Fibroblast of skin of left quadriceps (primary cell): ENCODE measurements around the gene FOXG1.

Source experiments
- DNase-seq, 2 experiments: peaks; one replicate each; pipeline ENCODE4 v3.0.0-alpha.2; 2013; ENCODE audit warnings: low read depth in 2 of 2

Gene FOXG1

DNA sequence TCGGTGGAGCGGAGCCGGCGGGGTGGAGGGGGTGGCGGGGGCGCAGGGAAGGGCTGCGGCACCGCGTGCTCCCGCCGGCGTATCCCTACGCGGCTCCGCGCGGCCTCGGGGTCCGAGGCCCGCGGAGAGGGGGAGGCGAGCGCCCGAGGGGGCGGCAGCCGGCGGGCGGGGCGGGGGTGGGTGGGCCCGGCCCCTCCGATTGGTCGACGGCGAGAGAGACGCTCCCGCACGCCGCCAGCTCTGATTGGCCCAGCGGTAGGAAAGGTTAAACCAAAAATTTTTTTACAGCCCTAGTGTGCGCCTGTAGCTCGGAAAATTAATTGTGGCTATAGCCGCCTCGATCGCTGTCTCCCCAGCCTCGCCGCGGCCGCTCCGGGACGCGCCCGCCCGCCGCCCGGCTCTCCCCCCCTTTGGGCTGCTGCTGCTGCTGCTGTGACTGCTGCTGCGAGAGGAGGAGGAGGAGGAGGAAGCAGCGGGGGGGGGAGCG, at the start of gene FOXG1:
TSS of gene FOXG1 (plus strand) at position 319 of the 487 bp plus-strand sequence. CDS start 493 bp downstream, outside the sequence.
- no peak for DNase-seq

- no peak for DNase-seq
Measured at GRCh38 chr14:28719130-28719529, 47.5 kb upstream of the FOXG1 start.

GRCh38 chr14:28731358-28731757, 35.2 kb upstream of the FOXG1 start:
- no peak for DNase-seq

GRCh38 chr14:28742171-28742846, 24.3 kb upstream of the FOXG1 start:
- DNase-seq = no peak

- DNase-seq = no peak
Measured at GRCh38 chr14:28744126-28744525, 22.5 kb upstream of the FOXG1 start.

- DNase-seq = no peak
Measured at GRCh38 chr14:28745176-28745575, 21.4 kb upstream of the FOXG1 start.

- DNase-seq = no peak
Measured at GRCh38 chr14:28746247-28746646, 20.3 kb upstream of the FOXG1 start.

GRCh38 chr14:28751467-28752058, 15.0 kb upstream of the FOXG1 start:
- DNase-seq = no peak

GRCh38 chr14:28754209-28754985, 12.2 kb upstream of the FOXG1 start:
- no peak for DNase-seq

DNA sequence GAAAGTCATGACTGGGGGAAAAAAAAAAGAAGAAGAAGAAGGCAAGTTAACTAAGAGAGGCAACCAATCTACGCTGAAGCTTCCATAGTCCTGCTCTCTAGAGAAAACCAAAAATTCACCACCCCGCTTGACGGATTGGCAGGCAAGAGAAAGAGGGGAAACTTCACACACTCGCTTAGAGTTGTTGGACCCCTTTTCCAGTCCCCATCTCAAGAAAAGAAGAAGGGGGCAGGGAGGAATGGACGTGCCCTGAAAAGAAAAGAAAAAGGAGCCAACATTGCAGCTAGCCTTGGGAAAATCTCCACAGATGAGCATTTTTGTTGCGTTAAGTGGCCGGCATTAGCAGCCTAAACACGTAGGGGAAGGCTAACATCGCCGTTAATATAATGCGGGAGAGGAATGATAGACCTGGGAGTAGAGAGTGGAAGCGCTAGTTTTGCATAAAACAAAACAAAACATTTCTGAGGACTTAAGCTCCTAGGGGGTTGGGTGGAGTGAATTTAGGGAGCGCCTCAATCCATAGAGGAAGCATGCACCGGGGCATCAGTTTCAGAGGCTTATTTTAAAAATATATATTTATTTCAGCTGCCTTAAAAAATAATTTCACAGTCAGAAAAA, 11.3 kb upstream of the FOXG1 start:
- no peak for DNase-seq

GRCh38 chr14:28755884-28756268, 10.7 kb upstream of the FOXG1 start:
- no peak for DNase-seq

- DNase-seq = no peak
Measured at GRCh38 chr14:28756269-28756883, 10.2 kb upstream of the FOXG1 start.

GRCh38 chr14:28756884-28757570, 9.6 kb upstream of the FOXG1 start:
- DNase-seq = no peak

DNA sequence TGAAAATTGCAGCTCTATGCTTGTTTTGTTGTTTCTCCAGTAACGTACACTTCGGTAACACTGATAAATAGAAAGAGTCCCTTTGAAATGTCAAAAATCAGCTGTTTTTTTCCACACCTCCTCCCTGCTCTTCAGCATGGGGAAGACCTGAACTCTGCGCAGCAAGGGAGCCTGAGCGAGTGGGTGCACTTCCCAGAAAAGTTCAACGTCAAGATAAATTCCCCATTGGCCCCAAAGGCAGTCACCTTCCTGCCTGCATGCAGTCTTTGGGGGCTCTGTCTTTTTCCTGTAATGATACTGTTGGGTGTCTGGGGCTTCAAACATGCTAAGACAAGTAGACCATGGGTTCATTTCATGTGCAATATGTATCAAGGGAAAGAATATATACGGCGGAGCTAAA, 8.8 kb upstream of the FOXG1 start:
- DNase-seq = no peak

DNA sequence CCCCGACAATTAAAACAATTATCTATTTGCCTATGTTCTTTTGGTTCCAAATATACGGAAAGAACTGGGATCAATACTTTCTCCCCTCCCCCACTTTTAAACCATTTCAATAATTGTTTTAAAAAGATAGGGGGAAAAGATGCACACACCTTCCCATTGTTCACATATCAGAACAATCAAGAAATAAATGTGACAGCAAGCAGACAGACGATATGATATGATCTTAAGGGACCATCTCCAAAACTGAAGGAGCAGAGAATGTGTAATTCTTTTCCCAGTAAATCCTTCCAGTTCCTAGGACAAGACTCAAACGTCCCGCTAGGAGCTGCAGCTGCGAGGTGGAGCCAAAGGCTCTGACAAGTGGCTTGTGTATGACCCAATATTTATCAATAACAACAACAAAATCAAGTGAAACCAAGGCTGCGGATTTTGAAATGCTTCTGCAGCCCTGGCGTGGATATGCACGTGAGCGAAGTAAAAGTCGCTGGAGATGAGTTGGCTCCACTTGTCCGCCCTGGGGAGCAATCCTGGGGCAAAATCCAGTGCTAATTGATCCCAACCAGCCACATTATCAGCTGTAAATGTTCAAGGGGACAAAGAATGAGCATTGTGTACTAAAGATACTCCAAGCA, 8.2 kb upstream of the FOXG1 start:
- no peak for DNase-seq

DNA sequence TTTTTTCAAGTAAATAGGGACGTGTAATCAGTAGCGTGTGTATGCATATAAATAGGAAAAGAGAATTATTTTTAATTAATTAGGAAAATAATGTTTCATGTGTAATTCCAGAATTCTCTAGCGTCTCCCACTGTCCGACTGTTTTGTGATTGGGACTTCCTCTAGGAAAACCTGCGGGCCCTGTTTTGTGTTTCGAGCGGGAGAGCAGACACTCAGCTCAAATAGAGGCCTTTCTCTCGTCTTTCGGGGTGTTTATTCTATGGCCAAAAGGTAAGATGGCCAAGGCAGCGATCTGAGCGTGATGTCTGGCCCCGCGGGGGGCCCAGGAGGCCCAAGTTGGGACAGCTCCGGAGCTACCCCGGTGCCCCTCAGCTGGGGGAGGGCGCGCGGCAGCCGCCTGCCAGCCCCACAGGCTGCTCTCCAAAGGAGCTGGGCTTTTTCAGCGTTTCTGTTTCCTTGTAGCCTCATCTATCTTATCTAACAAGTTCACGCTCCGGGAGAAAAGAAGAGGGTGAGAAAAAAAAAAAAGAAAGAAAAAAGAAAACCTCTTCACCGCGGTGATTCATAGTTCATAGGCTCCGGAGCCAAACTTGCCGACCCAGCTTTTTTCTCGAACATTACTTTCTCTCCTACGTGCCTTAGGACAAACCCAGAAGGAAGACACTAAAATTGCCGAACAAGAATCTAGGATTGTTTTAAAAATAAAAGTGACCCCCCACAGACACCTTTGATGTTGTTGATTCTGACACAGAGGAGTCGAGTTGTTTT, 7.5 kb upstream of the FOXG1 start:
- no peak for DNase-seq

- no peak for DNase-seq
Measured at GRCh38 chr14:28759653-28760313, 6.8 kb upstream of the FOXG1 start.

GRCh38 chr14:28760431-28760996, 6.1 kb upstream of the FOXG1 start:
- no peak for DNase-seq
